ENCODE measurements around the gene RASSF1. TPM values are rescaled to one million over a fixed set of nuclear protein-coding genes. Genes with fewer than 3 reads are reported as not detected.

Gene RASSF1
- total RNA-seq, 1 experiment from 2014 or later, result 17.4 TPM

DNA sequence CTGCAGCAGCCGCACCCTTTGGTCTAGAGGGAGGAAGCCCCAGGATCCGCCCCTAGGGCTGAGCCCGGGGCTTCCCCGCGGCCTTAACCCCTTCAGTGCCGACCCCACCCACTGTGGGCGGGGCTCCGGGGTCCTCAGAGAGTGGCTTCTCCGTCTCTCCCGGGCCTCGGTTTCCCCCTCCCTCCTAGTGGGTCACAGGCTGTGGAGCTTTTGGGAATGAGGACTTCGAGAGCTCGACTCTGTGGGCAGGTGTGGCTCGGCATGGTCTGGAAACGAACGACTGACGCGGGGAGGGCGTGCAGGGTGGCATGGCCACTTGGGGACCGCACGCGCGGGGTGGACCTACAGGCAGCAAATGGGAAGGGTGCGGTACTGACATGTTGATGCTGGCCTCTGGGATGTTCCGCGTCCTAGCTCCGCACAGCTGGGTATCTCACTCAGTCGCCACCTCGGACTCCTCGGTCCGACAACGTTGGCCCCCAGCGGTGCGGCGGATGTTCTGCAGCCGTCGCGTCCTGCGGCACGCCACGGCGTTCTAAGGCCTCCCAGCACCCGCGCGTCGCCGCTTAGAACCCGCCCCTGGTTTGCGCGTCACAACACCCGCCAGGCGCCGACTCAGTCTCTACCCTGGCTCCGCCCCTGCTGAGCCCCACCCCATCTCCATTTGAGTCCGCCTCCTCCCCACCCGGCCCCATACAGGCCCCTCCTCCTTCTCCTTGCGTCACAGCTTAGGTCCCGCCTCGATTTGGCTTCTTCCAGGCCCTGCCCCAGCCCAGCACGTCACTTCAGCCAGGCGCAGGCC, 41.6 kb downstream of the RASSF1 start, which contains the start of the genes HYAL3 and NAA80:
Gene HYAL3, minus strand, starts transcription at position 570 of the 802 bp plus-strand sequence. CDS start 3,803 bp downstream, outside the sequence.
Gene NAA80, minus strand, starts transcription at position 570 of the 802 bp plus-strand sequence. CDS start 1,942 bp downstream, outside the sequence.
- intact Hi-C loops (cut with micrococcal nuclease; ENCODE audit: unreplicated experiment) (no loop called here), in situ Hi-C loops (cut with HindIII; ENCODE audit: low pct_unique_long_range_greater_than_20kb, low sequenced_read_pairs) (no loop called here)
- no peak for TF ChIP-seq TCF7L2 (IDR thresholded peaks at IDR 0.05; ENCODE audit: low read depth, low read length)
- TF ChIP-seq, protein P1, sequence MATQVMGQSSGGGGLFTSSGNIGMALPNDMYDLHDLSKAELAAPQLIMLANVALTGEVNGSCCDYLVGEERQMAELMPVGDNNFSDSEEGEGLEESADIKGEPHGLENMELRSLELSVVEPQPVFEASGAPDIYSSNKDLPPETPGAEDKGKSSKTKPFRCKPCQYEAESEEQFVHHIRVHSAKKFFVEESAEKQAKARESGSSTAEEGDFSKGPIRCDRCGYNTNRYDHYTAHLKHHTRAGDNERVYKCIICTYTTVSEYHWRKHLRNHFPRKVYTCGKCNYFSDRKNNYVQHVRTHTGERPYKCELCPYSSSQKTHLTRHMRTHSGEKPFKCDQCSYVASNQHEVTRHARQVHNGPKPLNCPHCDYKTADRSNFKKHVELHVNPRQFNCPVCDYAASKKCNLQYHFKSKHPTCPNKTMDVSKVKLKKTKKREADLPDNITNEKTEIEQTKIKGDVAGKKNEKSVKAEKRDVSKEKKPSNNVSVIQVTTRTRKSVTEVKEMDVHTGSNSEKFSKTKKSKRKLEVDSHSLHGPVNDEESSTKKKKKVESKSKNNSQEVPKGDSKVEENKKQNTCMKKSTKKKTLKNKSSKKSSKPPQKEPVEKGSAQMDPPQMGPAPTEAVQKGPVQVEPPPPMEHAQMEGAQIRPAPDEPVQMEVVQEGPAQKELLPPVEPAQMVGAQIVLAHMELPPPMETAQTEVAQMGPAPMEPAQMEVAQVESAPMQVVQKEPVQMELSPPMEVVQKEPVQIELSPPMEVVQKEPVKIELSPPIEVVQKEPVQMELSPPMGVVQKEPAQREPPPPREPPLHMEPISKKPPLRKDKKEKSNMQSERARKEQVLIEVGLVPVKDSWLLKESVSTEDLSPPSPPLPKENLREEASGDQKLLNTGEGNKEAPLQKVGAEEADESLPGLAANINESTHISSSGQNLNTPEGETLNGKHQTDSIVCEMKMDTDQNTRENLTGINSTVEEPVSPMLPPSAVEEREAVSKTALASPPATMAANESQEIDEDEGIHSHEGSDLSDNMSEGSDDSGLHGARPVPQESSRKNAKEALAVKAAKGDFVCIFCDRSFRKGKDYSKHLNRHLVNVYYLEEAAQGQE (IDR thresholded peaks at IDR 0.05; ENCODE audit: insufficient read depth in 1 of 2, low read depth in 2 of 2, low read length in 1 of 2), result 0 out of 4 replicates have a peak, but pooled peaks of 1 of the 2 experiments have one; percentile 16
- no peaks in the 10 kb centered on the region for H3K27me3 ChIP-seq (ENCODE audit: control insufficient read depth, insufficient read depth, low read length)
- H3K36me3 ChIP-seq (ENCODE audit: control insufficient read depth, insufficient read depth, low read length), result no peaks in the 10 kb centered on the region
- BruUV-seq (replicated peaks), result no TSS peak
- DNase-seq (ENCODE audit: low read depth, low spot score) (peak; percentile 92), ATAC-seq (peak; percentile 93)
- peak within 1 kb of the TSS; percentile 79 for H3K27ac ChIP-seq (ENCODE audit: low read length)
- ChIA-PET CTCF (interaction anchor here (0.6 to 0.7 kb wide), 3 partner anchors 26 to 1203 kb away, joined by 4 to 6 read pairs (median 4); no protein-coding TSS in a partner anchor), POLR2A (interaction anchor here (0.6 to 0.7 kb wide), 3 partner anchors 16 to 369 kb away, joined by 3 to 10 read pairs (median 6); no protein-coding TSS in a partner anchor)
- peak within 1 kb of the TSS; percentile 65 to 77 for H3K4me3 ChIP-seq (ENCODE audit: low read depth in 2 of 2, low read length in 2 of 2)
- H3K4me1 ChIP-seq (ENCODE audit: control insufficient read depth, insufficient read depth, low read length), result peaks cover 4% of the 10 kb centered on the region
- H3K9me3 ChIP-seq (ENCODE audit: control insufficient read depth, insufficient read depth, low read depth, low read length), result no peaks in the 10 kb centered on the region

DNA sequence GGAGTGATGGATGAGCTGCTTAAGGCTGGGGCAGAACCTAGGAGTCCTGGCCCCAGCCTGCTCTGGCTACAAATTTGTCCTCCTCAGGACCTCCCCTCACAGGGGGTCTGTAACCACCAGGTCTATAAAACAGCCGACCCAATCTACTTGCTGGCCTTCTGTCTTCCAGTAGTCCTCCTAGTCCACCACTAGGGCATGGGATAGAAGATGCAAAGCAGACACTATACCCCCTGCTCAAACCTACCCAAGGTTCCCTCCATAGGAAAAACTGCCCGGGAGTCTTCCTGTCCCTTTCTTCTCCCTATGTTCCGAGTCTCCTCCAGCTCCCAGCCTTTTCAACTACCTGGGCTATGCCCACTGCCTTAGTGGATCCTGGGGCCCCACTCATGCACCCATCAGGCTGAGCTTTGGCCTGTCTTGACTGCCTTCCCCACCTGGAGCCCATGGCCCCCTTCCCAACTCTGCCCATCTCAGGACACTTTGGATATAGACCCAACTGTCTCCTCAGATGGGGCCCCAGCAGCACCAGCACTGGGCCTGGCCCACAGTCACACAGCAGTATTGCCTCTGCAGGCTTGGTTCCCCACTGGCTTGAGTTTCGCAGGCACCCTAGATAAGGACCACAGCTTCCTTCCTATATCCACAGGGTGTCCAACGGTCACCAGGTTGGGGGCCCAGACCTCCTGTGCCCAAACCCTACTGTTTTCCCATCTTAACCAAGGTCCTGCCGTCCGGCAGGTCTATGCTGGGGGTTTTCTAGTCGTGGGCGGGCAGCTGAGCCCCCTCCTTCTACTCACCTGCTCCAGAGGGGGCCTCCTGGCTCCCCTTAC, 42.5 kb downstream of the RASSF1 start:
- POLR2A ChIA-PET, result no interaction called here
- BruUV-seq (replicated peaks), result TSS peak; percentile 92

More for the DNA sequence above, 42.5 kb downstream of the RASSF1 start:
- in situ Hi-C loops (cut with HindIII; ENCODE audit: low pct_unique_long_range_greater_than_20kb, low sequenced_read_pairs) (no loop called here), intact Hi-C loops (cut with micrococcal nuclease; ENCODE audit: unreplicated experiment) (no loop called here)
- H3K27me3 ChIP-seq (ENCODE audit: control insufficient read depth, insufficient read depth, low read length), result no peaks in the 10 kb centered on the region
- H3K9me3 ChIP-seq (ENCODE audit: control insufficient read depth, insufficient read depth, low read depth, low read length), result no peaks in the 10 kb centered on the region
- peak overlapping the region; percentile 65 to 77 for H3K4me3 ChIP-seq (ENCODE audit: low read depth in 2 of 2, low read length in 2 of 2)
- H3K27ac ChIP-seq (ENCODE audit: low read length), result peak overlapping the region; percentile 65
- ATAC-seq (no peak), DNase-seq (ENCODE audit: low read depth, low spot score) (no peak)
- H3K36me3 ChIP-seq (ENCODE audit: control insufficient read depth, insufficient read depth, low read length), result no peaks in the 10 kb centered on the region
- peaks cover 4% of the 10 kb centered on the region for H3K4me1 ChIP-seq (ENCODE audit: control insufficient read depth, insufficient read depth, low read length)
- no peak for TF ChIP-seq SIN3A (IDR thresholded peaks at IDR 0.05; ENCODE audit: borderline replicate concordance, insufficient read depth, low read depth, low read length)
- TF ChIP-seq, protein P1 (IDR thresholded peaks at IDR 0.05; ENCODE audit: insufficient read depth in 1 of 2, low read depth in 2 of 2, low read length in 1 of 2), result no peak
- no peak for TF ChIP-seq TCF7L2 (IDR thresholded peaks at IDR 0.05; ENCODE audit: low read depth, low read length)
- TF ChIP-seq POLR2AphosphoS5 (IDR thresholded peaks at IDR 0.05; ENCODE audit: low read depth, low read length), result no peak
- TF ChIP-seq, protein P2, sequence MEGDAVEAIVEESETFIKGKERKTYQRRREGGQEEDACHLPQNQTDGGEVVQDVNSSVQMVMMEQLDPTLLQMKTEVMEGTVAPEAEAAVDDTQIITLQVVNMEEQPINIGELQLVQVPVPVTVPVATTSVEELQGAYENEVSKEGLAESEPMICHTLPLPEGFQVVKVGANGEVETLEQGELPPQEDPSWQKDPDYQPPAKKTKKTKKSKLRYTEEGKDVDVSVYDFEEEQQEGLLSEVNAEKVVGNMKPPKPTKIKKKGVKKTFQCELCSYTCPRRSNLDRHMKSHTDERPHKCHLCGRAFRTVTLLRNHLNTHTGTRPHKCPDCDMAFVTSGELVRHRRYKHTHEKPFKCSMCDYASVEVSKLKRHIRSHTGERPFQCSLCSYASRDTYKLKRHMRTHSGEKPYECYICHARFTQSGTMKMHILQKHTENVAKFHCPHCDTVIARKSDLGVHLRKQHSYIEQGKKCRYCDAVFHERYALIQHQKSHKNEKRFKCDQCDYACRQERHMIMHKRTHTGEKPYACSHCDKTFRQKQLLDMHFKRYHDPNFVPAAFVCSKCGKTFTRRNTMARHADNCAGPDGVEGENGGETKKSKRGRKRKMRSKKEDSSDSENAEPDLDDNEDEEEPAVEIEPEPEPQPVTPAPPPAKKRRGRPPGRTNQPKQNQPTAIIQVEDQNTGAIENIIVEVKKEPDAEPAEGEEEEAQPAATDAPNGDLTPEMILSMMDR (IDR thresholded peaks at IDR 0.05), result no peak
- CTCF ChIA-PET, result no interaction called here

Measured in Panc1 (cell line).